DMS53 (cell line): ENCODE measurements around the gene INHA.
A peak's percentile ranks its signal among the peaks of the same experiment; 100 is the strongest.

ENCODE experiments used
- DNase-seq: peaks from one replicate; lab custom pipeline; 2025; lab: John Stamatoyannopoulos, UW

Gene INHA

DNA sequence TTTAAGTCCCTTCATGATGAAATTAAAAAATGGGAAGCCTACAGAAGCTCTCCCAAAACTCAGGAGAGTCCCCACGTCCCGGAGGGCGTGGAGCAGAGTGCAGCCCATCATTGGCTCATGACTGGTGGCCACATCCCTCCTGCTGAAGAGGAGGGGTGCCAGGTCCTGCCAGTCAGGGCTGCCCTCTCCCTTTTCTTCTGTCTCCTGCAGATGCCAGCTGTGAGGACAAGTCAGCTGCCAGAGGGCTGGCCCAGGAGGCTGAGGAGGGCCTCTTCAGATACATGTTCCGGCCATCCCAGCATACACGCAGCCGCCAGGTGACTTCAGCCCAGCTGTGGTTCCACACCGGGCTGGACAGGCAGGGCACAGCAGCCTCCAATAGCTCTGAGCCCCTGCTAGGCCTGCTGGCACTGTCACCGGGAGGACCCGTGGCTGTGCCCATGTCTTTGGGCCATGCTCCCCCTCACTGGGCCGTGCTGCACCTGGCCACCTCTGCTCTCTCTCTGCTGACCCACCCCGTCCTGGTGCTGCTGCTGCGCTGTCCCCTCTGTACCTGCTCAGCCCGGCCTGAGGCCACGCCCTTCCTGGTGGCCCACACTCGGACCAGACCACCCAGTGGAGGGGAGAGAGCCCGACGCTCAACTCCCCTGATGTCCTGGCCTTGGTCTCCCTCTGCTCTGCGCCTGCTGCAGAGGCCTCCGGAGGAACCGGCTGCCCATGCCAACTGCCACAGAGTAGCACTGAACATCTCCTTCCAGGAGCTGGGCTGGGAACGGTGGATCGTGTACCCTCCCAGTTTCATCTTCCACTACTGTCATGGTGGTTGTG lies 2.6 kb downstream of the INHA start:
- peak; percentile 78 for DNase-seq

DNA sequence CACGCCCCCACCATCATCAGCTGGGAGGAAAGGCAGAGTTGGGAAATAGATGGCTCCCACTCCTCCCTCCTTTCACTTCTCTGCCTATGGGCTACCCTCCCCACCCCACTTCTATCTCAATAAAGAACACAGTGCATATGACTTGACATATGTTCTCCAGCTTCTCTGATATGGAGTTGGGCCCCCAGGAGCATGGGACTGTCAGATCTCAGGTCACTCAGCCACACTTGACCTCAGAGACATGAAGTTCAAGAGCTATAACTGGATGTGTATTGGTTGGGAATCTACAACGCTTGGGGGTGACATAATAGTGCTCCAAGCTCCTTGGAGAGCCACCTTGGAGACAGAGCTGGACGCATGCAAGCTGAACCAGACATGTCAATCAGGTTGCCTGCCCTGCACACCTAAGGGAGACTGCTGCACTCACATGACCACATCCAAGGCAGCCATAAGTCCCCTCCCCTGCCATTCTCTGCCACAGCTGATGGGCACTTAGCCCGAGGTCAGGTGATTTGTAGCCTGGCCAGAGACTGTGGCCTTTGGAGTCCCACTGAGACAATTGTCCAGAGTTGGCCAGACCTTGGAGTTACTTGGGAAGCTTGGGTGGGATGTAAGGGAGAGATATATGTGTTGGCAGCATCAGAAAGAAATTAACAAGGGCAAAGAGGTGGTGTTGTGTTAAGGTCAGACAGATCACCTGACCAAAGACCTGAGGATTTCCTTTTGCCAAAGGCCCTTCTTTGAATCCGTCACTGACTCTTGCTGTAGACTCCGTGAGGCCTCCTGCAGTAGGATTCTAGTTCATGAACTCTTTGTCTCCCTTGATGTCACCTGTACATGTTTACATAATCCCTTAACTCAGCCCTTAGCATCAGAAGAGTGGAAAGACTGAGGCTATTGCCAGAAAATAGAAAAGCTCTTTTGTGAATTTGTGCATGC lies 3.7 kb downstream of the INHA start:
- peak; percentile 43 for DNase-seq

DNA sequence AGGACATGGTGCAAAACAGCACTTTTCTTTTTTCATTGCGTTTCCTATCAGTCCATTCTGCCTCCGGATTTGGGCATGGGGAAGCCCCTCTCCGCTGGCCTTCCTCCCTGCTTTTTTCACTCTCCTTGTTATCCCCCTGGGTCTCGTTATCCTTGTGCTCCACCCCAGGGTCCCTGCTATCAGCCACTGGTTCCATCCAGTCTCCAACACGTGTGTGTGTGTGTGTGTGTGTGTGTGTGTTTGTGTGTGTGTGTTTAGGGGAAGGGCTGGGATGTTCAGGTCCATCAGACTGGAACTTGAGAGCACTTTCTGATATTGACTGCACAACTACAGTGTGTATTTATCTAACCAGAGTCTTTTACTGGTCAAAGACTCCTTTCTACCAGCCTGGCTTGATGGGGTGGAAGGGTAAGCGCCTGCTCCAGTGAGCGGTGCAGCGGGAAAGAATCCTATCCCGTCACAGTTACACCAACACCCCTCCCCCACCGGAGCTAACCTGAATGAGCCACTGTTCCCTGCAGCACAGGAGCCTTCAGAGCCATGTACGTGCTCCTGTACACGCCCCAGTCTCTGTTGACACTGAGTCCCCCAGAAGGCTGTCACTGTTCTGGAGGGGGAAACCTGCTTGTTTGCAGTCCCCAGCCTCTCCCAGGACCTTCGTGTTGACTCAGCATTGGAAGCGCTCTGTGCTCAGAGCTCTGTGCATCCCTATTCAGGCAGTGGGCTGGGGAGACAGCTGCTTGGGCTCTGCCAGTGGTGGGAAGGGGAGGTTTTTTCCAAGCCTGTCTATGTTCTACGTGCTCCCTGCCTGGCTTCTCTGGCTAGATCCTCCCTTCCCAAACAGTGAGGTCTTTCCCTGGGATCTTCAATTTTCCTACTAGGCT lies 4.6 kb downstream of the INHA start:
- DNase-seq: peak; percentile 75

DNA sequence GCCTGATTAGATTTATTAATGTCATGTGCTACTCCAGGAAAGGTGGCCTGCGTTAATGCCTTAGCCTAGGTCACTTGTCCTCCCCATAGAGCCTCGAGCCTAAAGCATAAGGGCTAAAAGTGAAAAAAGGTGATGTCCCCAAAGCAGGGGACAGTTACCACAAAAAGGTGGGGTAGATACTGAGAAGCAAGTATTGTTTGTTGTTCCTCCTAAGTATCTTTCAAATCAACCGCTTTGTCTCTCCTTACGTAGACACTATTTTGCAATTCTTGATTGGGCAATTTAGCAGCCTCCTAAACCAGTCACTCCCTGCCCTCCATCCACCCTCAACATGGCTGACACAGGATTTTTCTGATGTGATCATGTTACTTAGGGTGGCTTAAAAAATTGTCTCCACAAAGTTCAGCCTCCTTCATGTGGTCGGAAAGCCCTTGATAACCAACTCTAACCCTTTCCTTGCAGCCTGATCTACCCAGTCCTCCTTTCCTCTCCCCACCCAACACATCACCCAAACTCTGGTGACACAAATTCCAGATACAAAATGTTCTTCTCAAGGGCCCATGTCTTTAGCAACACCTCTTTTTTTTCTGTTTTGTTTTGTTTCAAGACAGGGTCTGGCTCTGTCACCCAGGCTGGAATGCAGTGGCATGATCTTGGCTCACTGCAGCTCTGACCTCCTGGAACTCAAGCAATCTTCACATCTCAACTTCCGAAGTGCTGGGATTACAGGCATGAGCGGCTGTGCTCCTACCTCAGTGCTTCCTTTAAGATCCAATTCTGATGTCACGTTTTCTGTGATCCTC lies 6.9 kb downstream of the INHA start:
- no peak for DNase-seq

DNA sequence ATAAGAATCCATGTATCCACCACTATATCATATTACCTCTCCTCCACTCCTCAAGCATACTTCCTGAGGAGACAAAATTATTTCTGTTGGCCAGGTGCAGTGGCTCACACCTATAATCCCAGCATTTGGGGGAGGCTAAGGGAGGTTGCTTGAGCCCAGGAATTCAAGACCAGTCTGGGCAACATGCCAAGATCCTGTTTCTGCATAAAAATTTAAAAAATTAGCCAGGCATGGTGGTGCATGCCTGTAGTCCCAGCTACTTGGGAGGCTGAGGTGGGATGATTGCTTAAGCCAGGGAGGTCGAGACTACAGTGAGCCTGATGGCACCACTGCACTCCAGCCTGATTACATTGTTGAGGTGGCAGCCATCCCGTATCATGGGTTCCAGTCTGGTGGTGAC lies 9.2 kb downstream of the INHA start:
- no peak for DNase-seq

DNA sequence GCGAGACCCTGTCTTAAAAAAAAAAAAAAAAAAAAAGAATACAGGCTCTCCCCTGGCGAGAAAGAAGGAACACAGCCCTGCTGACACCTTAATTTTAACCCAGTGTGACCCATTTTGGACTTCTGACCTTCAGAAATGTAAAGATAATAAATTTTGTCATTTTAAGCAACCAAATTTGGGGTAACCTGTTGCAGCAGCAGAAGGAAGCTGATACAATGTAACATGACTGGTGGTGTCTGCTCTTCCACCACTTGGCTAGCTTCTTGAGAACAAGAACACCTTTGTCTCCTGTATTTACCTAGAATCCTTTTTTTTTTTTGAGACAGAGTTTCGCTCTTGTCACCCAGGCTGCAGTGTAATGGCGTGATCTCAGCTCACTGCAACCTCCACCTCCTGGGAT lies 19.0 kb downstream of the INHA start:
- DNase-seq: no peak

DNA sequence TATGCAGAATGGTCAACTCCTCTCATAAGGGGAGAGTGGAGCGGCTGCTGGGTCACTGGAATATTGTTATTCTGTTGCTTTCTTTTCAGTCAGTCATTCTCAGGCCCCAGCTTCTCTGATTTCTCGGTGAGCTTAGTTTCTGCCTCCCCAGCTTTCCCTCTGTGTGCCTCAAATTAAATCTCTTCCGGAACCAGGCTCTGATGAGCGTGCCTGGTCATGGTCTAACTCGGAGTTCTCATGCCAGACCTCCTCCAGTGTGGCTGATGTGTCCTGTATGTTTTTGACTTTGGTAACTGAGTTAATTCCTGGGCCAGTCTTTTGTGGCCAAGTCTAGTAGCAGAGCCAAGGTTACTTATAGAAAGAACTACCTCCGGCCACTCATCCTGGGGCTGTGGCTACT lies 20.6 kb downstream of the INHA start:
- DNase-seq: no peak

DNA sequence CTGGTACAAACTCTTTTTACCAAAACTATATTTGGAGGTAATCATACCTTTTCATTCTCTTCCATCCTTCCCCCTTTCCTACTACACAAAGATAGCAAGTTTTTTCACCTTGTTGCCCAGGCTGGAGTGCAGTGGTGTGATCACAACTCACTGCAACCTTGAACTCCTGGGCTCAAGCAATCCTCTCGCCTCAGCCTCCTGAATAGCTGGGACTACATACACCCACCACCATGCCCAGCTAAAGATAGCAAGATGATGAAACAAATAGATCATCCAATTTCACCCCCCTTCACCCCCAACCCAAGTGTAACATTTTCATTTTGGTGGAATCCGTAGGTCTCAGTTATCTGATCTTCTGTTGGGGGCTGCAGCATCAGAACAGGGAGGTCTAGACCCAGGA lies 21.0 kb downstream of the INHA start:
- DNase-seq: no peak

DNA sequence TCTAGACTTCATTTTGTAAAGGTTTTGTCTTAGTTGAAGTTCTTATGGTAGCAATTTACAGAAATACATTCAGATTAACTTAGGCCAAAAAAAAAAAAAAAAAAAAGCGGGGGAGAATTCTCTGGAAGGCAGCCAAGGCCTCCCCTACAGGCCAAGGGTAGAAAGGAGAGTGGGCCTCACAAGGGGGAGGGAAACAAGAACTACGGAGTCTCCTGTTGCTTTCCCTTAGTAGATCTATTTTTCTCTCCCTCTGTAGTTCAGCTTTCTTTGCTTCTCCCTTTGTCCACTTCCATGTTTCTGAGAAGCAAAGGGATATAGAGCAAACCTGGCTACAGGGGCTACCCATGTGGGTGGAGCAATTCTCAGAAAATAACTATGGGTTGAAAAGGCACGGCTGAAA lies 23.1 kb downstream of the INHA start:
- DNase-seq: no peak

DNA sequence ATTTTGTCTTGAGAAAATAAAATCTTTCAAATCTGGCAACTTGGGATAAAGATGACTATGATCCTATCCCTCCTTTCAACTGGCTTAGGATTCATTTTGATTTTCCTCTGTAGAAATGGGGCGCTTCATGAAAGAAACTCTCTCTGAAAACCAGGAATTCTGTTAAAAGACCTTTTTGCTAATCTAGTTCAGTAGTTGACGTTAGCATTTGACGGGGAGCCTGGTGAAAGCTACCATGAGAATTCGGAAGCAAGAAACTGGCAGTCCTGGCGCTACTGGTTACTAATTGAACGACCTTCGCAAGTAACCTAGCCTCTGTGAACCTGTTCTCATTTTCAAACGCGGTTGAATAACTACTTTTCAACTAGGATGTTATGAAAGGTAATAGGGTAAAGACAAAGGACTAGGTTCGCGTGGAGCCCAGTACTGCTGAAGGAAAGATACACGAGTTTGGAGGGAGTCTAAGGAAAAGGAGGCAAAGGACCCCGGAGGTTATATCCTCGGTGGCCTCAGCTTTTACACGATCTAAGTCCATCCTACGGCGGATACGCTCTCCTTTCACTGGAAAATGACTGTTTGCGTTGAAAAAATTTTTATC lies 24.9 kb downstream of the INHA start:
- no peak for DNase-seq

DNA sequence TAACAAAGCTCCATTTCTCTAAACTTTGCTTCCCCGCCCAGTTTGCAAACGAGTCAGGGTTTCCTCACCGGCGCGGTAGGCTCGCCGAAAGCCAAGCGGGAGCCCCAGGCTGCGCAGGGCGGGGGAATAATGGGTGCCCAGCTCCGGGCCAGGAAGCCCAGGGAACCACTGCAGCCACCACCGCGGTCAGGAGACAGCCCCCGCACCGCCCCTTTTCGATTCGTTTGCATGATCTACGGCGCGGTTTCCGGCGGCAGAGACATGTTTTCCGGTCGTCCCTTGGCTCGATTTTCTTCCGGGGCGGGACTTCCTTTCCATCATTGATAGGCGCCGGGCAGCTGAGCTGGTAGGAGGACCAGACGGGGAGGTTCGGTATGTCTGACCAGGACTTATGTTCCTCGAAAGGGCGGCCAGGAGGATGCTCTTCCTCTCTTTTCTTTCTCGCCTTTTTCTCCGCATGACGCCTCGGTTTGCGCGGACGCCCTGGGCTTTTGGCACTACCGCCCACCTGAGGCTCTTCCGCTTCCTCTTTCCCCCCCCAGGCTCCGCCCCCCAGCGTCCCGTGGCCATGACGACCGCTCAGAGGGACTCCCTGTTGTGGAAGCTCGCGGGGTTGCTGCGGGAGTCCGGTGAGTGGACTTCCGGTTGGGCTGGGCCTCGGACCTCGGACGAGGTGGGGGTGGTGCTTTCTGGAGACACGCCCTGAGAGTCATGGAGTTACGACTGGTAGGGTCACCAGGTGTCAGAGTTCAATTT lies 25.6 kb downstream of the INHA start, which contains the start of gene STK11IP:
STK11IP (plus strand) TSS at position 306 of the 756 bp plus-strand sequence; CDS start at position 569, 263 bp downstream.
- DNase-seq: peak; percentile 98

DNA sequence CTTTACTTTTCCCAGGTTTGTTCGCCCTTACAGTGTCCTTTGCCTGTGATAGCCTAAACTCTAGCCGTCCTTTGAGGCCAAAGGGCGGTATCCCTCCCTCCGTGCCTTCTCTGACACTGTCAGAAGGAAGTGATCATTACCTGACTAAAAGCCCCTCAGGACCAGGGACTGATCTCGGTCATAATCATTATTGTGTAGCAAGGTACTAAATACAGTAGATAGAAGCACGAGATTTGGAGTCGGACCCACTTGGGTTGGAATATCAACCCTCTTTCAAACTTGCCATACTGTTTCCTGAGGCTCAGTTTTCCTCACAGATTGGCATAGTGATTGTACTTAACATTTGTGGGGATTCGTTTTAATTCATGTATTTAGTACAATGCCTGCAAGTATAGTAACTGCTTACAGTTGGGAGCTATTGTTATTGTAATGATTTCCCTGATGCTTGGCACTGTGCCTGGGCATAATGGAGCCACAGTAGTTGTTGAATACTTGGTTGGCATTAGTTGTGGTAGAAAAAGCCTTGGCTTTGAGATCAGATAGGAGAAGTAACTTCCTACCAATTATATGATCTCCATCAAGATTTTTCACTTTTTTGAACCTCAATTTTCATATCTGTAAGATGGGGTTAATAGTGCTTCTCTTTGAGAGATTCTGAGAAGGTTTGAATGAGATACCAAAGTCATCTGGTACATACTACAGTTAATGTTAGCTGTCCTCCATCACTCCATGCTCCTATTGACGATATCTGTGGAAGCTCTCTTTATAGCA lies 26.4 kb downstream of the INHA start:
- DNase-seq: no peak

DNA sequence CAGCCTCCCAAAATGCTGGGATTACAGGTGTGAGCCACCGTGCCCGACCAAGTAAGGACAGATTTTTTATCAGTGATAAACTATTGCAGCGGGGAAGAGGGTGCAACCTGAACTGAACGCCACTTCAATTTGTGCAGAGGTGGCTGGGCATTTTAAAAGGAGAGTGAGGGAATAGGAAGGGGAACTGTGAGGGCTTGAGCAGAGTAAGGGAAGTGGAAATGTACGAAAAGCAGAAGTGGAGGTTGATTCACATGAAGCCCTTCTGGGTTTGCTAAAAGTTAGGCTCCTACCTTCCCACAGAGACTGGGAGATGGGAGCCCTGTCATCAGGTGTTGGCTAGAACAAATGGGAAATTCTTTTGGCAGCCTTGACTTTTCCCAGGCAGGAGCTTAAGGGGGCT lies 31.7 kb downstream of the INHA start:
- DNase-seq: no peak

DNA sequence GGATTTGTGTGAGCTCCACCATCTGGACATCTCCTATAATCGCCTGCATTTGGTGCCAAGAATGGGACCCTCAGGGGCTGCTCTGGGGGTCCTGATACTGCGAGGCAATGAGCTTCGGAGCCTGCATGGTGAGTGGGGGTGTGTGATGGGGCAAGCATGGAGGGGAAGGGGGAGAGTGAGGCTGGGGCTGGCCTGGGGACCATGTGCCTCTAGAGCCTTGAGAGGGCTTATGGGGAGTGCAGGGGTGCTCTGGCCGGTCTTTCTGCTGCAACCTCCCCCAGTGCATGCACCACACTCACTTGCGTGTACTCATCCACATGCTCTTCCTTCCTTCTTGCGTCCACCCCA lies 33.5 kb downstream of the INHA start:
- no peak for DNase-seq

DNA sequence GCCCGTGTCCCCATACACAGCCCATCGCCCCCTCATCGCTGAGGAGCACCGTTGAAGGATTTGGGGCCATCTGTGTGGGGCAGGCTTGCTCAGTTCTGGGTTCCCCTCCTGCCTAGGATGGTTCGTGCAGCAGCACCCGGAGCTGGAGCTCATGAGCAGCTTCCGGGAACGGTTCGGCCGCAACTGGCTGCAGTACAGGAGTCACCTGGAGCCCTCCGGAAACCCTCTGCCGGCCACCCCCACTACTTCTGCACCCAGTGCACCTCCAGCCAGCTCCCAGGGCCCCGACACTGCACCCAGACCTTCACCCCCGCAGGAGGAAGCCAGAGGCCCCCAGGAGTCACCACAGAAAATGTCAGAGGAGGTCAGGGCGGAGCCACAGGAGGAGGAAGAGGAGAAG lies 35.8 kb downstream of the INHA start:
- no peak for DNase-seq

DNA sequence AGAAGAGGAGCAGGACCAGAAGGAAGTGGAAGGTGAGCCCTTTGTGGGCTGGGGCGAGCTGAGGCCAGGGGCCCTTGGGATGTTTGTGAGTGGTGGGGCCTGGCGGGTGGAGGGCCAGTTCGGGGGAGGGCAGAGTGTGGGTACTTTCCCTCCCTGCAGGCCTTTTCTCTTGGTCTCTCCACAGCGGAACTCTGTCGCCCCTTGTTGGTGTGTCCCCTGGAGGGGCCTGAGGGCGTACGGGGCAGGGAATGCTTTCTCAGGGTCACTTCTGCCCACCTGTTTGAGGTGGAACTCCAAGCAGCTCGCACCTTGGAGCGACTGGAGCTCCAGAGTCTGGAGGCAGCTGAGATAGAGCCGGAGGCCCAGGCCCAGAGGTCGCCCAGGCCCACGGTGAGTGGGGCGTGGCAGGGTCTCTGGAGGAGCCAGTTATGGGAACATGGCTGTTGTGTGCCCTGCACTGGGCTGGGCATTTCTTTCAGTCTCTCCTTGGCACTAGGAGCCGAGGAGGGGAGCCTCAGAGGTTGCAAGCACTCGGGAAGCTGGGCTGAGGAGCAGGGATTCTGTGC lies 36.4 kb downstream of the INHA start:
- no peak for DNase-seq

DNA sequence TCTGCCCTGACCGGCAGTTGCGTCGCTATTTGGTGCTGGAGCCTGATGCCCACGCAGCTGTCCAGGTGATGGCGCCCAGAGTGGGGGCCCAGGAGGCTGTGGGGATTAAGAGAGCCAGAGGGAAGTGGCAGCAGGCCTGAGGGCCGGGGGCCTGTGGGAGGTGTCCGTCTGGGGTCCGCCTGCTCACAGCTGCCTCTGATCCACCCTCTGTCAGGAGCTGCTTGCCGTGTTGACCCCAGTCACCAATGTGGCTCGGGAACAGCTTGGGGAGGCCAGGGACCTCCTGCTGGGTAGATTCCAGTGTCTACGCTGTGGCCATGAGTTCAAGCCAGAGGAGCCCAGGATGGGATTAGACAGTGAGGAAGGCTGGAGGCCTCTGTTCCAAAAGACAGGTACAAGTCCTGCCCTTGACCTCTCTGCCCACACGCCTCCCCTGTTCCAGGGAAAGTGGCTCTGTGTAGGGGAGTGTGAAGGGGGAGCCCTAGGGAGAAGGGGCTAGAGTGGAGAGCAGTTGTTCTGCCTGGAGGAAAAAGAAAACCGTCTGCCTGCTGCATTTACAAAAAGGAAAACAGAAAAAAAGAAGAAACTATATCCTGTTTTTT lies 37.1 kb downstream of the INHA start:
- DNase-seq: no peak

DNA sequence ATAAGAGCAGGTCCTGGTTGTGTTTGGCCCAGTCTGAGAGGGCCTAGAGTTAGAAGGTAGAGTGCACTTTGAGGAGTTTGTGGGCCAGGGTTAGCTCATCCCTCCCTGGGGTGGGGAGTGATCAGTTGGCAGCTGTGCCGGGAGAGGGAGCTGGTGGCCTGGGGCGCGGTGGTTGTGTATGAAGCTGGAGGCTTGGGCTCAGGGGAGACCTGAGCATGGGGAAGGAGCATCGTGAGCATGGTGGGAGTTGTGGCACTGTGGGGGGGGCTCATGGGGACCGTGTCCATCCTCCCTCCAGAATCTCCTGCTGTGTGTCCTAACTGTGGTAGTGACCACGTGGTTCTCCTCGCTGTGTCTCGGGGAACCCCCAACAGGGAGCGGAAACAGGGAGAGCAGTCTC lies 39.2 kb downstream of the INHA start:
- DNase-seq: no peak
